ENCODE results near the gene CPEB4.

The CPEB4 gene

GRCh38 chr5:173859408-173860159 lies 28.6 kb upstream of the CPEB4 start:
- DNase-seq: no peak

- no peak for DNase-seq
These were observed 26.1 kb upstream of the CPEB4 start for GRCh38 chr5:173862047-173862477.

- no peak for DNase-seq
These were observed 24.8 kb upstream of the CPEB4 start for GRCh38 chr5:173863359-173863758.

- no peak for DNase-seq
These were observed 23.8 kb upstream of the CPEB4 start for GRCh38 chr5:173864126-173865050.

GRCh38 chr5:173866243-173866857 lies 21.8 kb upstream of the CPEB4 start:
- no peak for DNase-seq

GRCh38 chr5:173866858-173867679 lies 21.1 kb upstream of the CPEB4 start:
- DNase-seq: no peak

- DNase-seq: no peak
These were observed 19.9 kb upstream of the CPEB4 start for GRCh38 chr5:173868096-173868880.

- DNase-seq: no peak
These were observed 18.8 kb upstream of the CPEB4 start for GRCh38 chr5:173869316-173869715.

GRCh38 chr5:173872957-173873305 lies 15.2 kb upstream of the CPEB4 start:
- DNase-seq: no peak

GRCh38 chr5:173873306-173873922 lies 14.7 kb upstream of the CPEB4 start:
- DNase-seq: no peak

- DNase-seq: no peak
These were observed 13.0 kb upstream of the CPEB4 start for GRCh38 chr5:173875189-173875588.

GRCh38 chr5:173878224-173878967 lies 9.8 kb upstream of the CPEB4 start:
- DNase-seq: no peak

GRCh38 chr5:173880306-173880985 lies 7.7 kb upstream of the CPEB4 start:
- DNase-seq: no peak

- DNase-seq: no peak
These were observed 6.2 kb upstream of the CPEB4 start for GRCh38 chr5:173881811-173882575.

GRCh38 chr5:173882632-173883031 lies 5.5 kb upstream of the CPEB4 start:
- no peak for DNase-seq

- no peak for DNase-seq
These were observed 4.7 kb upstream of the CPEB4 start for GRCh38 chr5:173883347-173883924.

- DNase-seq: no peak
These were observed 3.6 kb upstream of the CPEB4 start for GRCh38 chr5:173884402-173885053.

- no peak for DNase-seq
These were observed 3.1 kb upstream of the CPEB4 start for GRCh38 chr5:173885054-173885443.

Data from cerebellar nuclear complex (tissue), 1 donor.